HS-27A (cell line): ENCODE results near the gene PPP1R36.
A peak's percentile ranks its signal among the peaks of the same experiment; 100 is the strongest.
"Not testable (repeated sequence)": the region's sequence is repeated elsewhere in the genome, so short reads cannot be mapped to it uniquely, and the experiment has no call there.

ENCODE experiments used
- DNase-seq: peaks from one replicate; pipeline ENCODE4 v3.0.0-alpha.2; 2012; ENCODE audit warnings: low read depth, missing footprints

PPP1R36 gene

DNA sequence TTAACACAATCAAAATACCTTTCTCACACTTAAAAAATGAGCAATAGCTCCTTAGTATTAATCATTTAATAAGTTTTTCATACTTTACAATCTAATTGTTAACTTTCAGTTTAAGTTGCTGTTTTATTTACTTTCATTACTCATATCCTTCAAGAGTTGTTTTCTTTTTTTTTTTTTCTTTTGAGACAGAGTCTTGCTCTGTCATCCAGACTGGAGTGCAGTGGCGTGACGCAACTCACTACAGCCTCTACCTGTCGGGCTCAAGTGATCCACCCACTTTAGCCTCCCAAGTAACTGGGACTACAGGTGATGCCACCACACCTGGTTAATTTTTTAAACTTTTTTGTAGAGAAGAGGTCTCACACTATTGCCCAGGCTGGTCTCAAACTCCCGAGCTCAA lies 29.1 kb upstream of the PPP1R36 start:
- no peak for DNase-seq

DNA sequence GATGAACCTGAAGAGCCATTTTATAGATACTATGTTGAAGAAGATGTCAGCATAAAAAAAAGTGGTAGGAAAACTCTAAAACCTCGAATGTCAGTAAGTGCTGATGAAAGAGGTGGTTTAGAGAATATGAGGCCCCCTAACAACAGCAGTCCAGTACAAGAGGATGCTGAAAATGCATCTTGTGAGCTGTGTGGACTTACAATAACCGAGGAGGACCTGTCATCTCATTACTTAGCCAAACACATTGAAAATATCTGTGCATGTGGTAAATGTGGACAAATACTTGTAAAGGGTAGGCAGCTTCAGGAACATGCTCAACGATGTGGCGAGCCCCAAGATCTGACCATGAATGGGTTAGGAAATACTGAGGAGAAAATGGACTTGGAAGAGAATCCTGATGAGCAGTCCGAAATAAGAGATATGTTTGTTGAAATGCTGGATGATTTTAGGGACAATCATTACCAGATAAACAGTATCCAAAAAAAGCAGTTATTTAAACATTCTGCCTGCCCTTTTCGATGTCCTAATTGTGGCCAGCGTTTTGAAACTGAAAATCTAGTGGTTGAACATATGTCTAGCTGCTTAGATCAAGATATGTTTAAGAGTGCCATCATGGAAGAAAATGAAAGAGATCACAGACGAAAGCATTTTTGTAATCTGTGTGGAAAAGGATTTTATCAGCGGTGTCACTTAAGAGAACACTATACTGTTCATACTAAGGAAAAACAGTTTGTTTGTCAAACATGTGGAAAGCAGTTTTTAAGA lies 27.0 kb upstream of the PPP1R36 start:
- no peak for DNase-seq

DNA sequence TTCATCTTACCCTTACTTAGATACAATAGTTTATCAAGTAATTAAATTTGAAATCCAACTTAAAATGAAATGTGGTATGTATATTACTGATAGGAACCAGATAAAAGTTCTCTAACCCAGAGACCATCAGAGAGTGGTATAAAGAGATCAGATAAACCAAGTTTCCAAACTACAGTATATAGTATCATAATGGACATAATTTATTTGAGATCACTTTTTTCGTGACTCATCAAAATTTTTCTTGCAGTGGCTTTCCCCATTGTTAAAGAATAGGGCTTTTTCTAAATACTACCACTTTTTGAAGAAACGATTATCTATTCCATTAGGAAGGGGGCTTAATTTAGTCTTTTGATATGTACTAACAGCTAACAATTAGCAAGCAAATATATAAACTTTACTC lies 24.4 kb upstream of the PPP1R36 start:
- no peak for DNase-seq

DNA sequence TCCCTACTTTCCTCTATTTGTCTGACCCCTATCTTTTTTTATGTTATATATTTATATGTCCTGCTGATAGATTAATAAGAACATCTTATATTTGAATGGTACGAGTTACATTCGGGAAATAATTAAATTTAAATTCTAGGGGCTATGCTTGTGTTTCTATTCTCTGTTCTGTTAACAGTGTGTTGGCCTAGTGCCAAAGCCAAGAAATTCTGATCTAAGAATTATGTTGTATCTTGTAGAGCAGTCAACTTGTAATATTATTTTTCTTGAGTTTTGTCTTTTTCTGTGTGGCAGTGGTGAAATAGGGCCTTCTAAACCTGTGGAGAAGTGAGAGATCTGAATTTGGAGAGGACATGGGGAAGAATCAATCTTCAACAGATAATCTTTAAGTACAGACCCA lies 18.2 kb upstream of the PPP1R36 start:
- no peak for DNase-seq

DNA sequence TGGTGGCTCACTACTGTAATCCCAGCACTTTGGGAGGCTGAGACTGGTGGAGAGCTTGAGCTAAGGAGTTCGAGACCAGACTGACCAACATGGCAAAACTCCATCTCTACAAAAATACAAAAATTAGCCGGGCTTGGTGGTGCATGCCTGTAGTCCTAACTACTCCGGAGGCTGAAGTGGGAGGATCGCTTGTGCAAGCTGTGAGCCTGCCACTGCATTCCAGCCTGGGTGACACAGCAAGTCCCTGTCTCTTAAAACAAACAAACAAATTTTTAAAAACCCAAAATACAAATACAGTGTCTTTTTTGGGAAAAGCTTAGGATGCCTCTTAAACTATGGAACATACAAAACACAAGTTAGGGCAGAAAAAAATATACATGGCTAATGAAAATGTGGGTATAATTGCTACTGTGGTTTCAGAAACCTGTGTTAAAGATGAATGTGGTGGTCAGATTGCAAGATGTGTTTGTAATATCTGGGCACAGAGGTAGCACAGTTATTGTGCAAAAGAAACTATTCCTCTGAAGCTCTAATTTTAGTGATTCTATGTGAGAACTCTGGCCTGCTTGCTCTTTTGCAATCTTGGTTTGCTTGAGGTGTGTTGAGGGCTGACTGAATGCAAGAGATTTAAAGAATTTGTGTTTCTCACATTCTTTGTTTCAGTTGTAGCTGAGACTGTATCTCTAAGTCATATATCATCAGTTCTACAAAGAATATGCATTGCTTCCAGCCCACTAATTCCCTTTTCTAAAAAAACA lies 13.1 kb upstream of the PPP1R36 start:
- no peak for DNase-seq

DNA sequence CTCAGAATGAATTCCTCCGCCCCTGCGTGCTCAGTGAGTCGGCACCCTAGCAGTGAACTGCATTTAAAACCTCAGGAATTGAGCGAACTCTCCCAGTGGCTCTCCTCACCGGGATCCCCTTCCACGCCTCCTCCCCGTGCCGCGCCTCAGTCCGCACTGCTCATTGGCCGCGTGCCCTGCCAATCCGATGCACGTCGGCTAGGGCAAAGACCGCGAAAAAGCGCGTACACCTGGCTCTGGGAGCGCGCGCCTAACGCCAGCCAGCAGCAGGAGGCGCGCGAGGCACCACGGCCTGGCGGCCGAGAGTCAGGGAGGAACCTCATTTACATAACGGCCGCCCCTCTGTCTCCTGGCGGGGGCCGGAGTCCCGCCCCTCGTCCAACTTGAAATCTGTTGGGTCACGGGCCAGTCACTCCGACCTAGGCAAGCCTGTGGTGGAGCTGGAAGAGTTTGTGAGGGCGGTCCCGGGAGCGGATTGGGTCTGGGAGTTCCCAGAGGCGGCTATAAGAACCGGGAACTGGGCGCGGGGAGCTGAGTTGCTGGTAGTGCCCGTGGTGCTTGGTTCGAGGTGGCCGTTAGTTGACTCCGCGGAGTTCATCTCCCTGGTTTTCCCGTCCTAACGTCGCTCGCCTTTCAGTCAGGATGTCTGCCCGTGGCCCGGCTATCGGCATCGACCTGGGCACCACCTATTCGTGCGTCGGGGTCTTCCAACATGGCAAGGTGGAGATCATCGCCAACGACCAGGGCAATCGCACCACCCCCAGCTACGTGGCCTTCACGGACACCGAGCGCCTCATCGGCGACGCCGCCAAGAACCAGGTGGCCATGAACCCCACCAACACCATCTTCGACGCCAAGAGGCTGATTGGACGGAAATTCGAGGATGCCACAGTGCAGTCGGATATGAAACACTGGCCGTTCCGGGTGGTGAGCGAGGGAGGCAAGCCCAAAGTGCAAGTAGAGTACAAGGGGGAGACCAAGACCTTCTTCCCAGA lies 9.3 kb upstream of the PPP1R36 start, which contains the start of gene HSPA2:
HSPA2 (plus strand) TSS at position 534 of the 995 bp plus-strand sequence; CDS start at position 643, 109 bp downstream.
- DNase-seq, result peak; percentile 83

DNA sequence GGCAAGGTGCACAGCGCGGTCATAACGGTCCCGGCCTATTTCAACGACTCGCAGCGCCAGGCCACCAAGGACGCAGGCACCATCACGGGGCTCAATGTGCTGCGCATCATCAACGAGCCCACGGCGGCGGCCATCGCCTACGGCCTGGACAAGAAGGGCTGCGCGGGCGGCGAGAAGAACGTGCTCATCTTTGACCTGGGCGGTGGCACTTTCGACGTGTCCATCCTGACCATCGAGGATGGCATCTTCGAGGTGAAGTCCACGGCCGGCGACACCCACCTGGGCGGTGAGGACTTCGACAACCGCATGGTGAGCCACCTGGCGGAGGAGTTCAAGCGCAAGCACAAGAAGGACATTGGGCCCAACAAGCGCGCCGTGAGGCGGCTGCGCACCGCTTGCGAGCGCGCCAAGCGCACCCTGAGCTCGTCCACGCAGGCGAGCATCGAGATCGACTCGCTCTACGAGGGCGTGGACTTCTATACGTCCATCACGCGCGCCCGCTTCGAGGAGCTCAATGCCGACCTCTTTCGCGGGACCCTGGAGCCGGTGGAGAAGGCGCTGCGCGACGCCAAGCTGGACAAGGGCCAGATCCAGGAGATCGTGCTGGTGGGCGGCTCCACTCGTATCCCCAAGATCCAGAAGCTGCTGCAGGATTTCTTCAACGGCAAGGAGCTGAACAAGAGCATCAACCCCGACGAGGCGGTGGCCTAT lies 8.3 kb upstream of the PPP1R36 start:
- DNase-seq, result no peak

DNA sequence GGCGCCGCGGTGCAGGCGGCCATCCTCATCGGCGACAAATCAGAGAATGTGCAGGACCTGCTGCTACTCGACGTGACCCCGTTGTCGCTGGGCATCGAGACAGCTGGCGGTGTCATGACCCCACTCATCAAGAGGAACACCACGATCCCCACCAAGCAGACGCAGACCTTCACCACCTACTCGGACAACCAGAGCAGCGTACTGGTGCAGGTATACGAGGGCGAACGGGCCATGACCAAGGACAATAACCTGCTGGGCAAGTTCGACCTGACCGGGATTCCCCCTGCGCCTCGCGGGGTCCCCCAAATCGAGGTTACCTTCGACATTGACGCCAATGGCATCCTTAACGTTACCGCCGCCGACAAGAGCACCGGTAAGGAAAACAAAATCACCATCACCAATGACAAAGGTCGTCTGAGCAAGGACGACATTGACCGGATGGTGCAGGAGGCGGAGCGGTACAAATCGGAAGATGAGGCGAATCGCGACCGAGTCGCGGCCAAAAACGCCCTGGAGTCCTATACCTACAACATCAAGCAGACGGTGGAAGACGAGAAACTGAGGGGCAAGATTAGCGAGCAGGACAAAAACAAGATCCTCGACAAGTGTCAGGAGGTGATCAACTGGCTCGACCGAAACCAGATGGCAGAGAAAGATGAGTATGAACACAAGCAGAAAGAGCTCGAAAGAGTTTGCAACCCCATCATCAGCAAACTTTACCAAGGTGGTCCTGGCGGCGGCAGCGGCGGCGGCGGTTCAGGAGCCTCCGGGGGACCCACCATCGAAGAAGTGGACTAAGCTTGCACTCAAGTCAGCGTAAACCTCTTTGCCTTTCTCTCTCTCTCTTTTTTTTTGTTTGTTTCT lies 7.6 kb upstream of the PPP1R36 start:
- DNase-seq, result no peak

DNA sequence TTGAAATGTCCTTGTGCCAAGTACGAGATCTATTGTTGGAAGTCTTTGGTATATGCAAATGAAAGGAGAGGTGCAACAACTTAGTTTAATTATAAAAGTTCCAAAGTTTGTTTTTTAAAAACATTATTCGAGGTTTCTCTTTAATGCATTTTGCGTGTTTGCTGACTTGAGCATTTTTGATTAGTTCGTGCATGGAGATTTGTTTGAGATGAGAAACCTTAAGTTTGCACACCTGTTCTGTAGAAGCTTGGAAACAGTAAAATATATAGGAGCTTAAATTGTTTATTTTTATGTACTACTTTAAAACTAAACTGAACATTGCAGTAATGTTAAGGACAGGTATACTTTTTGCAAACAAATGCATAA lies 6.9 kb upstream of the PPP1R36 start:
- no peak for DNase-seq

DNA sequence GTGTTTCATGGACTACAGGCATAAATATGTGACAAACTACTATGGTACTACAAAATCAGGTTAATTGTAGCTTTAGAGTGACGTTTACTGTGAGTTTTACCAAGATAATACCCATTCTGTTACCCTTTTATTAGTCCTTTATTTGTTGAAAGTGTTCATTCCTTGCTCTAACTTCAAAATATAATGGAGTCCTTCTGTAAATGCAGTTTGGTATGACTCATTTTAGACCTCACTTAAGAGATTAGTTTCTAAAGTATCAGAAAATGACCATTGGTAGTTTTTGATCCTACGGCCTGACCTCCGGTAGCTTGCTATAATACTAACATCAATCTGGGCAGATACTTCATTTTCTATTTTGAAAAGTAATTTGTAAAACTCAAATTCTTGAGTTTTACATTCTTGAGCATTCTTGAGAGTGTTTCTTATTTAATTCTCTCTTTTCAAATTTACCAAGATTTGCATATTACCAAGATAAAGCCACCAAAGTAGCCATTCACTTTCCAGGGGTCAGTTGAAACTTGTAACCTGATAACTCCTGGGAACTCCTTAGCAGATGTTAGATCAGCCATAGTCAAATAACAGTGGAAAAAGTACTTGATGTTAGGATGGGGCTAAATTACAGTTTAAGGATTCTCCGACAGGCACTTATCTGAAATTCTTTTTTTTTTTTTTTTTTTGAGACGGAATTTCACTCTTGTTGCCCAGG lies 5.0 kb upstream of the PPP1R36 start:
- DNase-seq, result no peak

DNA sequence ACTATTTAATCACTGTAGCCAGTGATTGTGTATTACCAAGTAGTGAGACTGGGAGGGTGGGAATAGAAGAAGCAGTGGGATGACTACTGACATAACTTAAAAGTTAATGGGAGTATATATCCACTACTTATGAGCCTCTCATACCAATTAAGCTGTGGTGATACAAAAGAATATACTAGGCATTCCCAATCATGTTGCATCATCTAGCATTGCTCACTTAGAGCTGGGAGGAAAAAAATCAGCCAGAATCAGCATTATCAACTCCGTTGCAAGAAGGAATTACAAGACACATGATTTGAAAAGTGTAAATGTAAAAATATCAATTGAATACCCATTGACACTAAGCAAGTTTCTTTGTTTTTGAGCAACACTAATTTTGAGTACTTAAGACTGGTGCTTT lies 745 bp upstream of the PPP1R36 start:
- no peak for DNase-seq

DNA sequence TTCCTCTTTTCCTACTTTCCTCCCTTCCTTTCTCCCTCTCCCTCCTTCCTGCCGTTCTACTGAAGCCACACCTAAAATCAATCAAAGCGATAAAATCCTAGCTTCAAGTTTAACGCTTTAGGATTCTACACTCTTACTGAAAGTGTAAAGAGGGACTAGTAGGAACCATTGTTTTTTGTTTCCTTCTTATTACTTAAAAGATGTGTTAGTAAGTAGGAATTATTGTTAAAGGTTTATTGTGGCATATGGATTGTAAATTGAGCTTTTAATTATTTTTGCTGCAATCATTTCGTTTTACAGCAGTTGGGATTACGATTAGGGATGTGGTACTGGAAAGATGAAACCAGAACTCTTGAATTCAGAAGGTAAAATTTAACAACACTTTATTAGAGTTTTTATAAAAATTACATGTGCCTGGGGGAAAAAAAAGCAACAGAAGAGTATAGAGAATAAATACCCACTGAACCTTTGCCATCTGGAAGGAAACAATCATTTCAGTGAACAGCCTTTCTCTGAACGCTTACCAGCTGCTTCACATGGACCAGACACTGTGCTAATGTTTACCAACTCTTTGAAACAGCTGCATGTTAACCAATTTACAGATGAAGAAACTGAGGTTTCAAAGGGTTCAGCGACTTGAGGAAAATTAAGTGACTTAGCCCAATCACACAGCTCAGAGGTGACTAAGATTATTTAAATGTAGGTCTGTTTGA lies 1.0 kb downstream of the PPP1R36 start:
- no peak for DNase-seq

DNA sequence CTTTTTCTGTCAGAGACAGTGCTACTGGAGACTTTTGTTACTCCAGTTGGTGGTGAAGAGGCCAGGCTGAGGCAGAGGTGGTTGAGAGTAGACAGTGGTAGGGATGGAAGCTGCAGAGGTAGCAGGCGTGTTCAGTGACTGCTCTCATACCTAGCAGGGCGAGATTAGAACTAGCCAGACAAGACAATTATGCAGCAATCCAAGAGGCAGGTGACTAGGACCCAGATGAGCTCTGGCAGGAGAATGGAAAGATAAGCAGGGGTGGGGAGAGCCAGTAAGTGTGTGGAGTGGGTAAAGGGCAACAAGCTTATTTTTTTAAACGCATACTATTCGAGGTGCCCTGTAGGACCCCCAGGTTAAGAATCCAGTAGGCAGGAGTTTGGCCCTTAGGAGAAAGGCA lies 4.8 kb downstream of the PPP1R36 start:
- DNase-seq, result no peak

DNA sequence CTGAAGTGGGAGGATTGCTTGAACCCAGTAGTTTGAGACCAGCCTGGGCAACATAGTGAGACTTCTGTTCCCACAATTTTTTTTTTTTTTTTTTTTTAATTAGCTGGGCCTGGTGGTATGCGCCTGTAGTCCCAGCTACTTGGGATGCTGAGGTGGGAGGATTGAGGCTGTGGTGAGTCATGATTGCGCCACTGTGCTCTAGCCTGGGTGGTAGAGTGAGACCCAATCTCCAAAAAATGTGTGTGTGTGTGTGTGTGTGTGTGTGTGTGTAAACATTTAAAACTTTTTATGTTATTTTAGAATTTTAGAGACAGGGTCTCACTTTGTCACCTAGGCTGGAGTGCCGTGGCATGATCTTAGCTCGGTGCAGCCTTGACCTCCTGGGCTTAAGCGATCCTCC lies 6.8 kb downstream of the PPP1R36 start:
- peak; percentile 55 for DNase-seq

DNA sequence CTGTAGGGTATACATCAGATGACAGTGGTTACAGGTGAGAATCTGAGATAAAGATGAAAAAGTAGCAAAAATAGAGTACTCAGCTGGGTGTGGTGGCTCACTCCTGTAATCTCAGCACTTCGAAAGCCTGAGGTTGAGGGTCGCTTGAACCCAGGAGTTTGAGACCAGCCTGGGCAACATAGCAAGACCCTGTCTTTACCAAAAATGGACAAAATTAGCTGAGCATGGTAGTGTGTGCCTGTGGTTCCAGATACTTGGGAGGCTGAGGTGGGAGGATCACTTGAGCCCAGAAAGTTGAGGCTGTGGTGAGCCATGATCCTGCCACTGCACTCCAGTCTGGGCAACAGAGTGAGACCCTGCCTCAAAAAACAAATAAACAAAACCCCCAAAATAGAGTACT lies 8.5 kb downstream of the PPP1R36 start:
- DNase-seq, result not testable (repeated sequence)

DNA sequence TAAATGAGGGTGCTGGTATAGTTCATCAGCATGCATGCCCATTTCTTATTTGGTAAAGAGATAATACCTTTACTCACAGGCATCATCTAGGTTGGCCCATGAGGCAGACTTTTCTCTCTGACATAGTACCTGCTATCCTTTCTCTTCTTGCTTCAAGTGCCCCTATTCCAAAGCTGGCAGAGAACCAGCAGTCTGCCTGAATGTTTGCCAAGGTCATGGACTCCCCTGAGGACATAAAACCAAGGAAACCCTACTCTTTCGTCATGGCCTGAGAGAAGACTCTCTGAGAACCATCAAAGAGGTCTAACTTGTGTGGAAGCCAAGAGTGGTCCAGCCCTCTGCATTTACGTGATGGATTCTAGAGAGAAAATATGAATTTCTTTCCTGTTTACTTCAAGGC lies 11.9 kb downstream of the PPP1R36 start:
- DNase-seq, result no peak

DNA sequence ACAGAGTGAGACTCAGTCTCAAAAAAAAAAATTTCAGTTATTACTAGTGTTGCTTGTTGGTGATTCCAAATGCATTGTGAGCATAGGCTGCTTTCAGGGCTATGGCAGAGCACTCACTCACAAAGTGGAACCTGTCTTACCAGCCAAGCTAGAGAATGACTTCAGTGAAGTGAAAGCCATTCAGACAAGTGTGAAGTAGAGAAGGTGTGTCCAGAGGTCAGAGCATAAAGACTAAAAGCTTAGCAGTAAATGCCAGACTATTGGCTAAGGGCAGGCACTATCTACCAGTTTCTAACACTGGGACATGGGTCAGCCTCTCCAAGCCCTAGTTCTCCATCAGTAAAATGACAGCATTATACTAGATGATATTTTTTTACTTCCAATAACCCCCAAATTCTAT lies 12.7 kb downstream of the PPP1R36 start:
- no peak for DNase-seq

DNA sequence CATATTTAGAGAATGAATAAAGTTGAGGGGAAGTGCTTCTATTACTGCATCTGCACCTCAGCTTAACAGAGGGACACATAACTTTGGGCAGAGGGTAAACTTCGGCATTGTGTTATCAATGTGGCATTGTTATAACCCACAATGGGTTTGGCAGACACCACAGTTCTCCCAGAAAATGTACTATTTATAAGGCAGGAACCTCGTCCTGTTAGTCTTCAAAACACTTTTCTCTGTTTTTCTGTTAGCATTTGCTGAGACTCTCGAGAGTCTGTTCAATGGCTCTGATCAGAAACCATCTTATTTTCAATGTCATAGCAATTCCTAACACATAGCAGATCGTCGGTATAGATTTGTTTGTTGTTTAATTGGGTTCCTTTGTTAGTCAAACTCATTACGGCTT lies 13.9 kb downstream of the PPP1R36 start:
- DNase-seq, result no peak

DNA sequence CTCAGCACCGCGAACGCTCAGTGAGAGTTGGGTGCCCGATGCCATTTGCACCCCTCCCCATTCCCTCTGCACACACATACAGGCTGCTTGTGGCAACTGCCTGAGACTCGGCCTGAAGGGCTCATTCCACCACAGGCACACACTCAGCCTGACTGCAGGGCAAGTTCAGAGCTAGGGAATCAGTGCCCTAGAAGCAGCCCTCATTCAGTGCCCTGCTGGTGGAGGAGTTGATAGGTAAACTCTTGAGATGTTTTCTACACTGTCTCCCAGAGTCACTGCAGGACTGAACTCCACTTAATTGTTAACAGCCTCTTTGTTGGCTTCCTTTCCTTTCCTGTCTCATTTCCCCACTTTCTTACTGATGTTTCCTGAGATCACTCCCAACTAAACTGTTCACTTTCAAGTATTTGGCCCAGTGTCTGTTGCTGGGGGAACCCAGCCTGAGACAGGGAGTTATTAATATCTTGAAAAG lies 16.9 kb downstream of the PPP1R36 start:
- no peak for DNase-seq
